HT-29 (cell line): ENCODE results near the gene MGME1. TPM values are rescaled to one million over a fixed set of nuclear protein-coding genes. Genes with fewer than 3 reads are reported as not detected.

Experiments
- DNase-seq: peaks from one replicate; pipeline ENCODE4 v3.0.0-alpha.2; 2015; ENCODE audit warnings: low spot score
- total RNA-seq: library from RNA; depleted of rRNA; stranded (reverse); fragments of >200 nt; shearing (Covaris generic); gene quantifications from 2 replicates; pipeline ENCODE4 v1.2.3, GENCODE V29; 2014; rRNA removed

The MGME1 gene, protein sequence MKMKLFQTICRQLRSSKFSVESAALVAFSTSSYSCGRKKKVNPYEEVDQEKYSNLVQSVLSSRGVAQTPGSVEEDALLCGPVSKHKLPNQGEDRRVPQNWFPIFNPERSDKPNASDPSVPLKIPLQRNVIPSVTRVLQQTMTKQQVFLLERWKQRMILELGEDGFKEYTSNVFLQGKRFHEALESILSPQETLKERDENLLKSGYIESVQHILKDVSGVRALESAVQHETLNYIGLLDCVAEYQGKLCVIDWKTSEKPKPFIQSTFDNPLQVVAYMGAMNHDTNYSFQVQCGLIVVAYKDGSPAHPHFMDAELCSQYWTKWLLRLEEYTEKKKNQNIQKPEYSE
- total RNA-seq, result 10.9 and 14.0 TPM in 2 replicates

DNA sequence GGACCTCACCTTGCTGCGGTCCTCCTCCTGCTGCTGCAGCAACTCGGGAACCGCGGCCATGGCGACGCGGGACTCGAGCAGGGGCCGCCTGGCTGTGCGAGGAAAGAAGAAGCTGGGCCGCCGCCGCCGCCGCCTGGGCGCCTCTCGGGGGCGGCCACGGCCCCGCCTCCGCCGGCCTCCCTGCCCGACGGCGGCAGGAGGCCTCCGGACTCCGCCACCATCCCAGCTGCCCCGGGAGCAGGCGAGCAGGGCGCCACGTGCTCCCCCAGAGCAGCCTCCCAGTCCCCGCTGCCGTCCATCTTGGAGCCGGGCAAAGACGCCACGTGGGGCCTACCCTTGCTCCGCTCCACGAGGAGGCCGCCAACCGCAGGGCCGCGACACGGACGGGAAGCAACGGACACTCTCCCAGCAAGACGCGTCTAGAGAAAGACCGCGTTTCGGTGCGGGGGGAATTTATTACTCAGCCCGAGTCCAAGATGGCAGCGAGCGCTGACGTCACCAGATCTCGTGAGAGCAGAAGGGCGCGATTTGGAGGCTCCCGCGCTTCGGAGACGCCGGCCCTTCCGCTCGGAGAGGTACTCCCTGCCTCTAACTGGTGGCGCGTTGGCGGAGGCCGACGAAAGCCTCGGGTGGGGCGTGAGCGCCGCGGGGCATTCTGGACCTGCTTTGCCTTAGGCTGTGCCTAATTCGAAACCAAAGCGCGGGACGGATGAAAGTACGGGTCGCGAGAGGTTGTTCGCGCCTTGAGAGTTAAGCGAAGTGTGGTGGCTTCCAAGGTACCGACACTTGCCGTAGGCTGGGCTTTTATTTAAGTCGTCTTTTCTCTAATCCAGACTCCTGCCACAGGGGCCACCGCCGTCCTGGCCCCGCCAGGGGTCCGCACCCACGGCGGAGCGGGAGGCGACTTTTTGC lies at the start of gene MGME1, which contains the start of gene SNX5:
TSS of gene MGME1 (plus strand) at position 653 of the 912 bp plus-strand sequence. CDS start 842 bp downstream, outside the sequence.
TSS of gene SNX5 (minus strand) at position 429 of the 912 bp plus-strand sequence. CDS start at position 60, 369 bp downstream.
- DNase-seq, result peak; percentile 99

DNA sequence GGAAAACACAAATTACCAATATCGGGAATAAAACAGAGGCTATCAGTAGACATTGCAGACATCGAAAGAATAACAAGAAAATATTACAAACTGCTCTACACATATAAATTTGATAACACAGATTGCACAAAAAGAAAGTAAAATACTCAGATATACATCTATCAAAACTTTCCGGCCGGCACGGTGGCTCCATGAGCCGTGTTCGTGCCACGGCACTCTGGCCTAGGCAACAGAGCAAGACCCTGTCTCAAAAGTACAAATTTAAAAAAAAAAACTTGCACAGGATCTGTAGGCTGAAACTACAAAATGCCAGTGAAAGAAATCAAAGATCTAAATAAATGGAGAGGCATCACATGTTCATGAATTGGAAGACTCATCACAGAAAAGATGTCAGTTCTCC lies 49.7 kb upstream of the MGME1 start:
- DNase-seq, result no peak

- no peak for DNase-seq
Observed at GRCh38 chr20:17921774-17922173, 47.0 kb upstream of the MGME1 start.

GRCh38 chr20:17925141-17925939 lies 43.5 kb upstream of the MGME1 start:
- no peak for DNase-seq

- no peak for DNase-seq
Observed at GRCh38 chr20:17925940-17926300, 42.9 kb upstream of the MGME1 start.

GRCh38 chr20:17928211-17928611 lies 40.6 kb upstream of the MGME1 start:
- DNase-seq, result no peak

DNA sequence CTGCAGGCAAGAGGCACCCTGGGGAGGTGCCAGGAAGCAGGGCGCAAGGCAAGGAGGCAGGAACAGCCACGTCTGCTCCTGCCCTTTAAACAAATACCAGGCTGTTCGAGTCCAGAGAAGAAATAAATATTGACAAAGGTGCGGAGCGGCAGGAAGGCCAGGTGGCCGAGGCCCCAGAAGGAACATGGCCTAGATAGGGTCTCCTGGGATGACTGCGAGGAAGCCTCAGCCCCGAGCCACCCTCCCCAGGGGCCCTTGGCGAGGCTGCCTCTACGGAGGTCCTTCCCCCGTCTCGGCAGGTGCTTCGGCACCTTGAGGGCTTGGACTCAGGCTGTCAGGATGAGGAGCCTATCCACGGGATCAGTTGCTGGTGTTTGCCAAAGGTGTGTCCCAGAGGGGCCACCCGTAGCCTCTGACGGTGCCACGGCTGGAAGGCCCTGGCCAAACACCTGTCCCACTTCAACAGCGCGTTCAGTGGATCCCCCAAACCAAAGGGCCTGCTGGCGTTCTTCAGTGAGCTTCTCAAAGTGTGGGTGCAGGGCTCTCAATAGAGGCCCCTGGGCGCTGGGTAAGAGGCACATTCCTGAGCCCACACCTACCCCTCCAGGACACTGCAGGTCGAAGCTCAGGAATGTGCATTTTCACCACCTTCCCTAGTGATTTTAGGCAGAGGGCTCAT lies 40.0 kb upstream of the MGME1 start:
- peak; percentile 22 for DNase-seq

GRCh38 chr20:17931513-17931912 lies 37.3 kb upstream of the MGME1 start:
- DNase-seq, result no peak

- DNase-seq, result no peak
Observed at GRCh38 chr20:17932396-17932795, 36.4 kb upstream of the MGME1 start.

- DNase-seq, result no peak
Observed at GRCh38 chr20:17933121-17933520, 35.7 kb upstream of the MGME1 start.

- no peak for DNase-seq
Observed at GRCh38 chr20:17933711-17934110, 35.1 kb upstream of the MGME1 start.

DNA sequence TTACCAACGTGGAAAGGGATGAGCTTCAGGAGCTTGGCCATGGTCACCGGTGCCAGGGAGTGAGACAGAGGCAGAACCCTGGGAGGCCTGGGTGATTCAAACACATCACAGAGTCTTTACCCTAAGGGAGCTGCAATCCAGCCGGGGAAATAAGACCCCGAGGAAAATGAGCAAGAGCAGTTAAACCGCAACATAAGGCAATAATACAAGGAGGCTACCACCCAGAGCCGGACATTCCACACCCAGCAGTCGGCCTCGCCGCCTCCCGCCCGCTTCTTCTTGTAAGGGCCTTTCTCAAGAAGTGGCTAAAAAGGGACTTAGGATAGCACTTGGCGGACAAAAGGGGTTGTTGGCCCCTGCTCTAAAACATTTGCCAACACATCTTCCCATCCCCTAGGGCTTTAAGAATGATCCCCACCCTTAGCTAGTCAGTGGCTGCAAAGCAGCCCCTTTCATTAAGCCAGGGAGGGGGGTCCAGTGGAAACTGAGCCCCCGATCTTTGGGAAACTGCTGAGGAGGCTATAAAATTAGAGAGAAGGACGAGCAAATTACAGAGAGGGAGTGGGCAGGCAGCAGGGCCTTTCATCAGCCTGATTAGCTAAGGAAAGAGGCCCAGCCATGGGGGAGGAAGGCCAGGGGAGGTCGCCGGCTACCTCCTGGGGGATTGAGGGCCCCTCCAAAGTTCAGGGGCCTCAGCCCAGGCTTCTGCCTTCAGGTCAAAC lies 34.5 kb upstream of the MGME1 start:
- no peak for DNase-seq

DNA sequence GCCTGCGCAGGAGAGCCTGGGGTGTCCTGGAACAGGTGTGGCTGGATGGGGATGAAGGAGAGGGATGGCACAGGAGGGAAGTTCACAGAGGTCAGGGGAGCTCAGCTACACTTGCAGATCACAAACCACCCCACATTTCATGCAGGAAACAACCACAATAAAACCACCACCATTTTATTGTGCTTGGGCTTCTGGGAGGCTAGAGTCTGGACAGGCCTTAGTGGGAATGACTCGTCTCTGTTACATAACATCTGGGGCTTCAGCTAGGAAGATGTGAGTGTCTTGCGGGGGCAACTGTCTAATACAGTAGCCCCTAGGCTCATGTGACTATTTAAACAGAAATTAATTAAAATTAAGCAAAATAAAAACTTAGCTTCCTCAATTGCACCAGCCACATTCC lies 33.6 kb upstream of the MGME1 start:
- no peak for DNase-seq

GRCh38 chr20:17935761-17936160 lies 33.1 kb upstream of the MGME1 start:
- DNase-seq, result no peak

DNA sequence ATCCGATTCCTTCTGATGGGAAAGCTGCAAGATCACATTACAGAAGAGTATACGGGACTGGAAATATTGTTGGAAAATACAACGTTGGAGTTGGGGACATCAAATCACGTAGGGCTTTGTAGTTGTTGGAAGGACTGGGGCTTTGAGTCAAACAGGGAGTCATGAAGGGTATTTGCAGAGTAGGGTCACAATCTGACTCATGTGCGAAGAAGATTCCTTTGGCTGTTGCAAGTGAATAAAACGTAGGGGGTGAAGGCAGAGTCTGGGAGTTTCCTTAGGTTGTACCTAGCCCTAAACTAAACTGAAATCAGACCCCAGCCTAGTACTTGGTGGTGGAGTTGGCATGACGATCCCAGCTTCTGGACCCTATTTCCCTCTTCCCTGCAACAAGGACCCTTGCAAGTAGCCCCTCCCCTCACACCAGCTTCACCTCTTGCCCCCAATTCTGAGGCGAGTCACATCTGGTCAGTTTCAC lies 32.5 kb upstream of the MGME1 start:
- DNase-seq, result no peak

- DNase-seq, result no peak
Observed at GRCh38 chr20:17936761-17937732, 31.8 kb upstream of the MGME1 start.

DNA sequence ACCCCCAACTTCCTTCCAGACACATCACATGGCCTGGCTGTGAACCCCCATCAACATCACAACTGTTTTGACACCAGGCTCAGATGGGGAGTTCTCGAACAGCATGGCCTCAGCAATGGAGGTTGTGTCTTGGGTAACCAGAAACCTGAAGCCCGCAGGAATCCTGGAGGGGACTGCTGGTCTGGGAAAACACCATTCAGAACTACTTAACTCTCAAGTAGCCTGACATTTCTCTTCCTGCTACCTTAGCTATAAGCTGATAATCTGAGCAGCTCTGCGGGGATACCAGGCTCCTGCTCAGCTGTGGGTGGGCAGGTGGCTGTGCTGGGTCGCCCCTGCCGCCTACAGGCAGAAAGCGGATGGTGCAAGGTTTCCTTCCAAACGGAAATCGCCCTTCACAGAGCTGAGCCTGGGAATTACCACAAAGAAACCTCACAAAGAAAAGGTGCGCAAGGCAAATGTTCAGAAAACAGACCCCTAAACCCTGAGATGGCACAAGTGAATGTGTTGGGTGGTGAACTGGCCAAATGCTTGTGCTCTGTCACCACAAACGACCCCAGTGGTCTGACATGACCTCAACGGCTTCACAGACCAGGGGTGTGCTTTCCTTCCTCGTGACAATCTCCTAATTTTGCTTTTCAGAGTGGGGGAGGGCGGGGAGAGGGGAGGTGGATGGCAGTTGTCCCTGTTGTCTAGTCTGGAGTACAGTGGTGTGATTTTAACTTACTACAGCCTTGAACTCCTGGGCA lies 29.8 kb upstream of the MGME1 start:
- peak; percentile 73 for DNase-seq

GRCh38 chr20:17939622-17940223 lies 29.1 kb upstream of the MGME1 start:
- no peak for DNase-seq
